ENCODE data around the gene RNF19B. TPM values are rescaled to one million over a fixed set of nuclear protein-coding genes. Genes with fewer than 3 reads are reported as not detected.

The RNF19B gene
- total RNA-seq, 3 donors from 2014 or later (not counting 1 experiment from before 2014, with no cell fraction given) = 44.2 to 110 (median 54.3) TPM

- H3K27ac Mint-ChIP-seq = no peak overlapping the region
- intact Hi-C loops (cut with micrococcal nuclease) = loop anchor here (5.0 kb wide), 1 partner anchor 72 kb away; no protein-coding TSS in a partner anchor
- H3K4me1 Mint-ChIP-seq = peaks cover 0 to 19% of the 10 kb centered on the region in 2 donors
Measured at GRCh38 chr1:33004613-33005012, 40.0 kb upstream of the RNF19B start.

GRCh38 chr1:33003657-33004056 is 39.0 kb upstream of the RNF19B start:
- Mint-ChIP-seq H3K9me3 (no peaks in the 10 kb centered on the region), H3K27ac (no peak overlapping the region), H3K36me3 (no peaks in the 10 kb centered on the region), H3K27me3 (ENCODE audit: low read depth in 2 of 2) (no peaks in the 10 kb centered on the region), H3K4me3 (no peak overlapping the region), H3K4me1 (peaks cover 0 to 19% of the 10 kb centered on the region in 2 donors)
- no peaks in the 10 kb centered on the region for H3K27me3 ChIP-seq (ENCODE audit: control insufficient read depth, insufficient read depth, low read length)
- H3K36me3 ChIP-seq (ENCODE audit: control insufficient read depth, insufficient read depth, low read length) = peaks cover 15% of the 10 kb centered on the region
- TF ChIP-seq, protein P1, sequence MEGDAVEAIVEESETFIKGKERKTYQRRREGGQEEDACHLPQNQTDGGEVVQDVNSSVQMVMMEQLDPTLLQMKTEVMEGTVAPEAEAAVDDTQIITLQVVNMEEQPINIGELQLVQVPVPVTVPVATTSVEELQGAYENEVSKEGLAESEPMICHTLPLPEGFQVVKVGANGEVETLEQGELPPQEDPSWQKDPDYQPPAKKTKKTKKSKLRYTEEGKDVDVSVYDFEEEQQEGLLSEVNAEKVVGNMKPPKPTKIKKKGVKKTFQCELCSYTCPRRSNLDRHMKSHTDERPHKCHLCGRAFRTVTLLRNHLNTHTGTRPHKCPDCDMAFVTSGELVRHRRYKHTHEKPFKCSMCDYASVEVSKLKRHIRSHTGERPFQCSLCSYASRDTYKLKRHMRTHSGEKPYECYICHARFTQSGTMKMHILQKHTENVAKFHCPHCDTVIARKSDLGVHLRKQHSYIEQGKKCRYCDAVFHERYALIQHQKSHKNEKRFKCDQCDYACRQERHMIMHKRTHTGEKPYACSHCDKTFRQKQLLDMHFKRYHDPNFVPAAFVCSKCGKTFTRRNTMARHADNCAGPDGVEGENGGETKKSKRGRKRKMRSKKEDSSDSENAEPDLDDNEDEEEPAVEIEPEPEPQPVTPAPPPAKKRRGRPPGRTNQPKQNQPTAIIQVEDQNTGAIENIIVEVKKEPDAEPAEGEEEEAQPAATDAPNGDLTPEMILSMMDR (IDR thresholded peaks at IDR 0.05) = no peak
- H3K9me3 ChIP-seq (ENCODE audit: control insufficient read depth, insufficient read depth, low read length) = no peaks in the 10 kb centered on the region
- DNase-seq (no peak), ATAC-seq (no peak)
- no peak overlapping the region for H3K27ac ChIP-seq (ENCODE audit: low read length)
- 97% methylated on average over 1 of the region's 4 CpGs for WGBS (ENCODE audit: insufficient coverage)
- no peak overlapping the region for H3K4me3 ChIP-seq (ENCODE audit: low read length)
- H3K4me1 ChIP-seq (ENCODE audit: control insufficient read depth, insufficient read depth, low read length) = no peaks in the 10 kb centered on the region
- intact Hi-C loops (cut with micrococcal nuclease) = loop anchor here (5.0 kb wide), 1 partner anchor 71 kb away; no protein-coding TSS in a partner anchor

More at GRCh38 chr1:33004613-33005012, 40.0 kb upstream of the RNF19B start:
- WGBS (ENCODE audit: insufficient coverage) = 100% methylated on average over 1 of the region's 2 CpGs
- no peaks in the 10 kb centered on the region for H3K27me3 ChIP-seq (ENCODE audit: control insufficient read depth, insufficient read depth, low read length)
- peaks cover 24% of the 10 kb centered on the region for H3K36me3 ChIP-seq (ENCODE audit: control insufficient read depth, insufficient read depth, low read length)
- H3K4me1 ChIP-seq (ENCODE audit: control insufficient read depth, insufficient read depth, low read length) = no peaks in the 10 kb centered on the region
- H3K9me3 ChIP-seq (ENCODE audit: control insufficient read depth, insufficient read depth, low read length) = no peaks in the 10 kb centered on the region
- TF ChIP-seq, protein P1 (IDR thresholded peaks at IDR 0.05) = no peak
- Mint-ChIP-seq H3K9me3 (no peaks in the 10 kb centered on the region), H3K27me3 (ENCODE audit: low read depth in 2 of 2) (no peaks in the 10 kb centered on the region), H3K4me3 (no peak overlapping the region), H3K36me3 (no peaks in the 10 kb centered on the region)
- H3K4me3 ChIP-seq (ENCODE audit: low read length) = no peak overlapping the region
- no peak overlapping the region for H3K27ac ChIP-seq (ENCODE audit: low read length)
- no peak for DNase-seq
- ATAC-seq = no peak

- H3K4me1 Mint-ChIP-seq = peaks cover 8 to 29% of the 10 kb centered on the region in 2 donors
Measured at GRCh38 chr1:33002006-33002405, 37.4 kb upstream of the RNF19B start.

More at GRCh38 chr1:33002006-33002405, 37.4 kb upstream of the RNF19B start:
- no peaks in the 10 kb centered on the region for H3K9me3 Mint-ChIP-seq
- no peak overlapping the region for H3K4me3 ChIP-seq (ENCODE audit: low read length)
- H3K4me3 Mint-ChIP-seq = no peak overlapping the region
- no peak overlapping the region for H3K27ac ChIP-seq (ENCODE audit: low read length)
- no peaks in the 10 kb centered on the region for H3K9me3 ChIP-seq (ENCODE audit: control insufficient read depth, insufficient read depth, low read length)
- ATAC-seq = no peak
- no peak for DNase-seq
- H3K4me1 ChIP-seq (ENCODE audit: control insufficient read depth, insufficient read depth, low read length) = peaks cover 9% of the 10 kb centered on the region
- intact Hi-C loops (cut with micrococcal nuclease) = loop anchor here (5.0 kb wide), 1 partner anchor 70 kb away; no protein-coding TSS in a partner anchor
- 95% methylated on average over 4 of the region's 4 CpGs for WGBS (ENCODE audit: insufficient coverage)
- H3K27ac Mint-ChIP-seq = no peak overlapping the region
- TF ChIP-seq, protein P1 (IDR thresholded peaks at IDR 0.05) = no peak
- H3K27me3 Mint-ChIP-seq (ENCODE audit: low read depth in 2 of 2) = no peaks in the 10 kb centered on the region
- no peaks in the 10 kb centered on the region for H3K36me3 ChIP-seq (ENCODE audit: control insufficient read depth, insufficient read depth, low read length)
- no peaks in the 10 kb centered on the region for H3K36me3 Mint-ChIP-seq
- no peaks in the 10 kb centered on the region for H3K27me3 ChIP-seq (ENCODE audit: control insufficient read depth, insufficient read depth, low read length)

Measured in natural killer cell (primary cell).